Hepatocyte (in vitro differentiated cells): ENCODE data around the gene C1QBP. TPM values are rescaled to one million over a fixed set of nuclear protein-coding genes. Genes with fewer than 3 reads are reported as not detected.
"Not testable (repeated sequence)": the region's sequence is repeated elsewhere in the genome, so short reads cannot be mapped to it uniquely, and the experiment has no call there.

Experiments used
- DNase-seq: peaks from one replicate; pipeline ENCODE4 v3.0.0-alpha.2; 2016; ENCODE audit warnings: low spot score
- H2AFZ ChIP-seq: fragments of 200-600 bp; sonication (generic); 2 replicates; pipeline ENCODE4 v1.6.0; 2016; ENCODE audit warnings: antibody characterized with exemption, mild to moderate bottlenecking
- H3K27ac ChIP-seq: fragments of 200-600 bp; sonication (generic); 2 replicates; pipeline ENCODE4 v1.5.1; 2016; ENCODE audit warnings: mild to moderate bottlenecking
- H3K27me3 ChIP-seq: fragments of 200-600 bp; sonication (generic); 2 replicates; pipeline ENCODE4 v1.6.1; 2016
- H3K36me3 ChIP-seq: fragments of 200-600 bp; sonication (generic); replicated peaks from 2 replicates; pipeline ENCODE4 v1.5.1; 2016; ENCODE audit warnings: low read depth; ENCODE audit not compliant: insufficient read depth
- H3K4me1 ChIP-seq: fragments of 200-600 bp; sonication (generic); 2 replicates; pipeline ENCODE4 v1.5.1; 2016; ENCODE audit warnings: mild to moderate bottlenecking, moderate library complexity; ENCODE audit not compliant: insufficient read depth
- H3K4me2 ChIP-seq: fragments of 200-600 bp; sonication (generic); 2 replicates; pipeline ENCODE4 v1.6.0; 2016
- H3K4me3 ChIP-seq: fragments of 200-600 bp; sonication (generic); 2 replicates; pipeline ENCODE4 v1.5.1; 2016; ENCODE audit warnings: mild to moderate bottlenecking
- H3K79me2 ChIP-seq: fragments of 200-600 bp; sonication (generic); 2 replicates; pipeline ENCODE4 v1.6.0; 2017; ENCODE audit warnings: mild to moderate bottlenecking
- H3K9me2 ChIP-seq: fragments of 200-600 bp; sonication (generic); replicated peaks from 2 replicates; pipeline ENCODE4 v1.6.0; 2017; ENCODE audit warnings: mild to moderate bottlenecking; ENCODE audit not compliant: insufficient read depth
- H3K9me3 ChIP-seq: fragments of 200-600 bp; sonication (generic); 2 replicates; pipeline ENCODE4 v1.5.1; 2016; ENCODE audit warnings: low read depth, mild to moderate bottlenecking
- H4K20me1 ChIP-seq: fragments of 200-600 bp; sonication (generic); 2 replicates; pipeline ENCODE4 v1.6.0; 2016; ENCODE audit warnings: mild to moderate bottlenecking; ENCODE audit not compliant: insufficient read depth, poor library complexity, severe bottlenecking
- CTCF ChIP-seq: fragments of 200-600 bp; sonication (generic); IDR thresholded peaks from 2 replicates; pipeline ENCODE4 v1.5.1; 2016; ENCODE audit warnings: antibody characterized with exemption, mild to moderate bottlenecking; ENCODE audit not compliant: poor library complexity
- EZH2 ChIP-seq: fragments of 200-600 bp; sonication (generic); IDR thresholded peaks from 2 replicates; pipeline ENCODE4 v1.6.1; 2016; ENCODE audit warnings: antibody characterized with exemption, mild to moderate bottlenecking, borderline replicate concordance
- EZH2phosphoT487 ChIP-seq: fragments of 200-600 bp; sonication (generic); IDR thresholded peaks from one replicate; pipeline ENCODE4 v1.6.1; 2018; ENCODE audit warnings: antibody characterized with exemption, mild to moderate bottlenecking, low read depth, moderate library complexity; ENCODE audit not compliant: unreplicated experiment, severe bottlenecking
- WGBS: methylation state at CpG from one replicate; pipeline ENCODE4 v1.1.6; 2016; ENCODE audit warnings: low lambda C conversion rate; ENCODE audit errors: missing lambda C conversion rate; 5-methylcytosine and 5-hydroxymethylcytosine counted together
- polyA plus RNA-seq: library from polyadenylated mRNA; unstranded; fragments of >200 nt; fragmentation: Nextera tagmentation; extraction: Ambion mirVana; gene quantifications from 2 replicates; pipeline ENCODE4 v1.2.1, GENCODE V29; 2016
- total RNA-seq: library from RNA; depleted of rRNA; stranded (reverse); fragments of >200 nt; gene quantifications from 2 replicates; pipeline ENCODE4 v1.2.3, GENCODE V29; 2014

The C1QBP gene
- total and polyA plus RNA-seq, 2 experiments from 2014 or later: 145 to 185 TPM

GRCh38 chr17:5437721-5438317 lies 1.1 kb downstream of the C1QBP start:
- H2AFZ ChIP-seq: peak overlapping the region; percentile 57
- H3K9me3 ChIP-seq: no peaks in the 10 kb centered on the region
- H3K27ac ChIP-seq: peak overlapping the region; percentile 62
- no peaks in the 10 kb centered on the region for H3K9me2 ChIP-seq
- no peaks in the 10 kb centered on the region for H3K27me3 ChIP-seq
- peak overlapping the region; percentile 84 for H3K4me3 ChIP-seq
- peaks cover 3% of the 10 kb centered on the region for H3K36me3 ChIP-seq
- no peaks in the 10 kb centered on the region for H4K20me1 ChIP-seq
- peaks cover 6% of the 10 kb centered on the region for H3K4me1 ChIP-seq
- peaks cover 39% of the 10 kb centered on the region for H3K79me2 ChIP-seq
- no peak for DNase-seq
- TF ChIP-seq EZH2 (no peak), EZH2phosphoT487 (no peak)
- WGBS: 66% methylated on average over 5 of the region's 5 CpGs
- peak overlapping the region; percentile 78 for H3K4me2 ChIP-seq

GRCh38 chr17:5435781-5436315 lies 3.1 kb downstream of the C1QBP start:
- WGBS: 92% methylated on average over 12 of the region's 12 CpGs
- H3K4me2 ChIP-seq, DNase-seq, H3K36me3 ChIP-seq, H3K27me3 ChIP-seq, H3K9me2 ChIP-seq, H3K27ac ChIP-seq, H3K4me3 ChIP-seq, H4K20me1 ChIP-seq, H3K9me3 ChIP-seq, H3K4me1 ChIP-seq, H2AFZ ChIP-seq: not testable (repeated sequence)
- peaks cover 39% of the 10 kb centered on the region for H3K79me2 ChIP-seq

GRCh38 chr17:5434984-5435383 lies 4.0 kb downstream of the C1QBP start:
- Histone ChIP-seq H2AFZ (no peak overlapping the region), H4K20me1 (no peaks in the 10 kb centered on the region), H3K4me2 (no peak overlapping the region), H3K9me3 (no peaks in the 10 kb centered on the region), H3K36me3 (peaks cover 3% of the 10 kb centered on the region), H3K79me2 (peaks cover 39% of the 10 kb centered on the region), H3K9me2 (no peaks in the 10 kb centered on the region), H3K4me1 (peaks cover 6% of the 10 kb centered on the region), H3K27me3 (no peaks in the 10 kb centered on the region), H3K4me3 (no peak overlapping the region), H3K27ac (no peak overlapping the region)
- 90% methylated on average over 2 of the region's 2 CpGs for WGBS
- TF ChIP-seq CTCF: no peak
- TF ChIP-seq EZH2phosphoT487: no peak
- no peak for TF ChIP-seq EZH2
- no peak for DNase-seq

- Histone ChIP-seq H3K4me1 (no peaks in the 10 kb centered on the region), H3K36me3 (peaks cover 3% of the 10 kb centered on the region), H3K27ac (no peak overlapping the region), H3K27me3 (no peaks in the 10 kb centered on the region), H3K4me2 (no peak overlapping the region), H3K9me3 (no peaks in the 10 kb centered on the region), H3K4me3 (no peak overlapping the region), H3K79me2 (peaks cover 21% of the 10 kb centered on the region), H2AFZ (no peak overlapping the region), H3K9me2 (no peaks in the 10 kb centered on the region), H4K20me1 (no peaks in the 10 kb centered on the region)
- TF ChIP-seq EZH2phosphoT487 (no peak), EZH2 (no peak), CTCF (no peak)
- DNase-seq: no peak
- WGBS: 86% methylated on average over 3 of the region's 3 CpGs
These were observed 6.9 kb downstream of the C1QBP start for GRCh38 chr17:5431949-5432556.

GRCh38 chr17:5431234-5431633 lies 7.7 kb downstream of the C1QBP start:
- H3K36me3 ChIP-seq, H3K27ac ChIP-seq, H3K4me2 ChIP-seq, H2AFZ ChIP-seq, H4K20me1 ChIP-seq, H3K9me3 ChIP-seq, H3K9me2 ChIP-seq, H3K4me3 ChIP-seq, H3K27me3 ChIP-seq, DNase-seq, H3K4me1 ChIP-seq: not testable (repeated sequence)
- 87% methylated on average over 5 of the region's 5 CpGs for WGBS
- peaks cover 13% of the 10 kb centered on the region for H3K79me2 ChIP-seq
